ENCODE data around the gene QSOX2. TPM values are rescaled to one million over a fixed set of nuclear protein-coding genes. Genes with fewer than 3 reads are reported as not detected.

Gene QSOX2
- total RNA-seq, 1 experiment from 2014 or later, result 9.1 TPM

GRCh38 chr9:136177224-136177623 lies 68.4 kb downstream of the QSOX2 start:
- DNase-seq (ENCODE audit: low read depth), result no peak

- no peak for DNase-seq (ENCODE audit: low read depth)
Measured at GRCh38 chr9:136175616-136176197, 69.9 kb downstream of the QSOX2 start.

- DNase-seq (ENCODE audit: low read depth), result no peak
Measured at GRCh38 chr9:136174779-136175615, 70.6 kb downstream of the QSOX2 start.

- no peak for DNase-seq (ENCODE audit: low read depth)
Measured at GRCh38 chr9:136173648-136174290, 71.8 kb downstream of the QSOX2 start.

GRCh38 chr9:136172412-136173079 lies 73.1 kb downstream of the QSOX2 start:
- no peak for DNase-seq (ENCODE audit: low read depth)

GRCh38 chr9:136171801-136172411 lies 73.7 kb downstream of the QSOX2 start:
- DNase-seq (ENCODE audit: low read depth), result no peak

- no peak for DNase-seq (ENCODE audit: low read depth)
Measured at GRCh38 chr9:136171009-136171800, 74.4 kb downstream of the QSOX2 start.

GRCh38 chr9:136170006-136170901 lies 75.4 kb downstream of the QSOX2 start:
- no peak for DNase-seq (ENCODE audit: low read depth)

- no peak for DNase-seq (ENCODE audit: low read depth)
Measured at GRCh38 chr9:136169495-136169894, 76.1 kb downstream of the QSOX2 start.

- no peak for DNase-seq (ENCODE audit: low read depth)
Measured at GRCh38 chr9:136163248-136163850, 82.3 kb downstream of the QSOX2 start.

GRCh38 chr9:136160995-136161610 lies 84.5 kb downstream of the QSOX2 start:
- DNase-seq (ENCODE audit: low read depth), result no peak

- no peak for DNase-seq (ENCODE audit: low read depth)
Measured at GRCh38 chr9:136160381-136160841, 85.2 kb downstream of the QSOX2 start.

GRCh38 chr9:136159851-136160250 lies 85.8 kb downstream of the QSOX2 start:
- DNase-seq (ENCODE audit: low read depth), result no peak

GRCh38 chr9:136157477-136158265 lies 87.9 kb downstream of the QSOX2 start:
- no peak for DNase-seq (ENCODE audit: low read depth)

All from RPMI7951 (cell line).